Skeletal muscle tissue (tissue), 4 donors: Measurements from ENCODE around the gene METTL17. TPM values are rescaled to one million over a fixed set of nuclear protein-coding genes. Genes with fewer than 3 reads are reported as not detected.

ENCODE experiments used
- H3K27ac ChIP-seq: one replicate; pipeline ENCODE4 v1.7.0; 2013; ENCODE audit warnings: mild to moderate bottlenecking, low read depth, low read length, inconsistent platforms
- H3K27me3 ChIP-seq, 3 donors: one replicate each; pipeline ENCODE4 v1.7.0; 2013; ENCODE audit warnings: low read length in 3 of 3; ENCODE audit not compliant: control insufficient read depth in 3 of 3, insufficient read depth in 3 of 3
- H3K36me3 ChIP-seq, 3 donors: one replicate each; pipeline ENCODE4 v1.7.0; 2013; ENCODE audit warnings: low read length in 3 of 3; ENCODE audit not compliant: control insufficient read depth in 3 of 3, insufficient read depth in 3 of 3
- H3K4me1 ChIP-seq, 3 donors: one replicate each; pipeline ENCODE4 v1.7.0; 2013; ENCODE audit warnings: low read length in 3 of 3, mild to moderate bottlenecking in 3 of 3; ENCODE audit not compliant: control insufficient read depth in 3 of 3, insufficient read depth in 3 of 3
- H3K4me3 ChIP-seq, 3 donors: one replicate each; pipeline ENCODE4 v1.7.0; 2013; ENCODE audit warnings: low read length in 3 of 3
- H3K9ac ChIP-seq, 3 donors: one replicate each; pipeline ENCODE4 v1.7.0; 2013; ENCODE audit warnings: low read length in 3 of 3, mild to moderate bottlenecking in 3 of 3, moderate library complexity in 2 of 3, low read depth in 1 of 3
- H3K9me3 ChIP-seq, 3 donors: one replicate each; pipeline ENCODE4 v1.7.0; 2013; ENCODE audit warnings: low read length in 3 of 3; ENCODE audit not compliant: control insufficient read depth in 3 of 3
- total RNA-seq: library from RNA; depleted of rRNA; stranded (reverse); fragments of >200 nt; gene quantifications from one replicate; pipeline ENCODE4 v1.2.3, GENCODE V29; 2014
- donor health status: Osteomylitis.

Gene METTL17
- total RNA-seq, 1 donor from 2014 or later, result 45.4 TPM

DNA sequence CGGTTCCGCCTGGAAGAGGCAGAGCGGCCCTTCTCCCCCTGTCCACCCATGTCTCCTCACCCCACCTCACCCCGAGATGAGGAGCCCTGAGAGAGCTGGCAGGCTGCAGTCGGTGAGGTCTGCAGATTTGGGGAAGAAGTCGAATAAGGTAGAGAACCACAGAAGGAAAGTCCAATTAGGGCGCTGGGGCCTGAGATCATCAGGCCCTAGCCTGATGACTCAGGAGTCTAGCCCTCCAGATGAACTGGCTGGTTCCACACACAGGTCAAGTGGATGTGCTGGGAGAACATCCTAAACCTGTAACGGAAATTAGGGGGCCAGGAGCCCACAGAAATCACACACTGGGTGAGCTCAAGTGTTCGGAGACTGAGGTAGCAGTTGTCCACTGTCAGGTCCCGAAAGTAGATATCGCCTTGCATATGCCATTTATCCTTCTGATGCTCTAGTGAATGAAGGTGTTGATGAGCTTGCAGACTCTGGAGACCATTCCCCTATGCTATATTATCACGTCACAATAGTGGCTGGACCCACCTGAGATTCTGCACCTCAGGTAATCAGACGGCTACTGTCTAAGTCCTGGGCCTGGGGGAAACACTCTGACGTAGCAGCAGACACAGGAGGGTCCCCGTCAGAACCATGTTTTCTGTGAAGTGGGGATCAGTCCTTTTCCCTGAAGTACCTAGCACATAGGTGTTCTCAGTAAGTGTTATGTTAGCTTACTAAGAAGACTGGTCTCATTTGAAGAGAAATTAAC, 886 bp upstream of the METTL17 start:
- peak overlapping the region; percentile 60 for H3K27ac ChIP-seq
- peak overlapping the region; percentile 75 to 99 (median 88) for H3K4me3 ChIP-seq
- H3K9ac ChIP-seq, result peak overlapping the region; percentile 59 to 69 (median 66)
- peaks cover 12 to 30% (median 18%) of the 10 kb centered on the region in 3 donors for H3K4me1 ChIP-seq
- no peaks in the 10 kb centered on the region for H3K9me3 ChIP-seq
- H3K27me3 ChIP-seq, result no peaks in the 10 kb centered on the region
- peaks cover 17 to 18% (median 18%) of the 10 kb centered on the region in 3 donors for H3K36me3 ChIP-seq

DNA sequence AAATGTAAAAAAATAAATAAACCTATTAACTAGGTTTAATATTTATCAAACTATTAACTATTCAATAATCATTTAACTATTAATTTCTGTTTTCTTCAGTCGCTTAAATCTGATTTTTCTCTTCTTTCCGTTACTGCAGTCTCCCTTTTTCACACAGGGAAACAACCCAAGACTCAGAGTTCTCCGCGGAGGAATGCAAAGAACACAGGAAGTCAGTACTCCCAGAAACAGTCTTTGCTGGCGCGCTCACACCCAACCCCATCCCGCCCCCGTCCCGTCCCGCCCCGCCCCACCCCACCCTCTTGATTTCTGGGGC, 351 bp upstream of the METTL17 start:
- H3K9ac ChIP-seq, result peak overlapping the region; percentile 59 to 69 (median 66)
- peak overlapping the region; percentile 60 for H3K27ac ChIP-seq
- peaks cover 12 to 30% (median 18%) of the 10 kb centered on the region in 3 donors for H3K4me1 ChIP-seq
- peaks cover 22 to 23% (median 23%) of the 10 kb centered on the region in 3 donors for H3K36me3 ChIP-seq
- peak overlapping the region; percentile 88 to 100 (median 99) for H3K4me3 ChIP-seq
- no peaks in the 10 kb centered on the region for H3K27me3 ChIP-seq
- no peaks in the 10 kb centered on the region for H3K9me3 ChIP-seq

DNA sequence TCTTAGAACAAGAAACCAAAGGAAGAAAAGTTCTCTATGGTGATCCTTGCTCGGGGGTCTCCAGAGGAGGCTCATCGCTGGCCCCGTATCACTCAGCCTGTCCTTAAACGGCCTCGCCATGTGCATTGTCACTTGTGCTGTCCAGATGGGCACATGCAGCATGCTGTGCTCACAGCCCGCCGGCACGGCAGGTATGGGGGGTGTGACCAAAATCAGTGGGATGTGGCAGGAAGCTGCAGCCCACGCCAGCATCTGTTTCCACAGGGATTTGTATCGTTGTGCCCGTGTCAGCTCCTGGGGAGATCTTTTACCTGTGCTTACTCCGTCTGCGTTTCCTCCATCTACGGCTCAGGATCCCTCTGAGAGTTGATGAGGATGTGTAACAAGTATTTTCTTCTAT, 6.7 kb downstream of the METTL17 start:
- H3K27ac ChIP-seq, result no peak overlapping the region
- H3K9ac ChIP-seq, result no peak overlapping the region
- peaks cover 42 to 55% (median 53%) of the 10 kb centered on the region in 3 donors for H3K36me3 ChIP-seq
- no peaks in the 10 kb centered on the region for H3K9me3 ChIP-seq
- H3K27me3 ChIP-seq, result no peaks in the 10 kb centered on the region
- peaks cover 0 to 8% (median 4%) of the 10 kb centered on the region in 3 donors for H3K4me1 ChIP-seq
- H3K4me3 ChIP-seq, result no peak overlapping the region

DNA sequence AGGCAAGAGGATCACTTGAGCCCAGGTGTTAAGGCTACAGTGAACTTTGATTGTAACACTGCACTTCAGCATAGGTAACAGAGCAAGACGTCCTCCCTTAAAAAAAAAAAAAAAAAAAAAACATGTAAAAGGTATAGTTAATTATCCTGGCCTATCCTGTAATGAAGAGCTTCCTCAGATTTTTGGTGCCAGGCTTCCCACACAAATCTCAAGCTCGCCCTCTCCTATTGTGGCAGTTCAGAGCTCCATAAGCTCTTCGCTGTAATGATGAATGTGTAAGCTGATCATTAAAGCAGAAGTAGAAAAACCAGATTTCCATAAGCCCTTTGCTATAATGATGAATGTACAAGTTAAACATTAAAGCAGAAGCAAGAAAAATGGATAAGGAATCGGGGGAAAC, 7.3 kb downstream of the METTL17 start:
- no peaks in the 10 kb centered on the region for H3K9me3 ChIP-seq
- peaks cover 39 to 51% (median 47%) of the 10 kb centered on the region in 3 donors for H3K36me3 ChIP-seq
- no peak overlapping the region for H3K4me3 ChIP-seq
- H3K27me3 ChIP-seq, result no peaks in the 10 kb centered on the region
- H3K27ac ChIP-seq, result no peak overlapping the region
- H3K9ac ChIP-seq, result no peak overlapping the region
- peaks cover 0 to 3% (median under 1%) of the 10 kb centered on the region in 3 donors for H3K4me1 ChIP-seq

DNA sequence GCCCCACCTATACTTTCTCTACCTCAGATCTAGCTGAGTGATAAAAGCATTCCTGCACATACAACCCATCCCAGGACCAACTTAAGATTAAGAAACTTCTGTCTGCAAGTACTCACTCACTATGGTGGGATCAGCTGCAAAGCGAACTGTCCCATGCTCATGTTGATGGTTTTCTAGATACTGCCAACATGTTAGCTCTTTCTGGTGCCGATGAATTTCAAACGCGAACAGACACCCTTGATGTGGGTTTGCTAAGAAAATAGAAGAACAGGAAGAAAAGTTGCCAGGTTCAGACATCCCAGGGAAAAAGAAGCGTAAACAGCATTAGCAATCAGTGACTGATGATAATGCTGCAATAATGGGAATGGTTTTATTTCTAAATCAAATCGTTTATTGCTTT, 7.8 kb downstream of the METTL17 start:
- Histone ChIP-seq H3K27me3 (no peaks in the 10 kb centered on the region), H3K9ac (no peak overlapping the region), H3K27ac (no peak overlapping the region), H3K4me1 (no peaks in the 10 kb centered on the region), H3K4me3 (no peak overlapping the region), H3K36me3 (peaks cover 34 to 47% (median 43%) of the 10 kb centered on the region in 3 donors), H3K9me3 (no peaks in the 10 kb centered on the region)

DNA sequence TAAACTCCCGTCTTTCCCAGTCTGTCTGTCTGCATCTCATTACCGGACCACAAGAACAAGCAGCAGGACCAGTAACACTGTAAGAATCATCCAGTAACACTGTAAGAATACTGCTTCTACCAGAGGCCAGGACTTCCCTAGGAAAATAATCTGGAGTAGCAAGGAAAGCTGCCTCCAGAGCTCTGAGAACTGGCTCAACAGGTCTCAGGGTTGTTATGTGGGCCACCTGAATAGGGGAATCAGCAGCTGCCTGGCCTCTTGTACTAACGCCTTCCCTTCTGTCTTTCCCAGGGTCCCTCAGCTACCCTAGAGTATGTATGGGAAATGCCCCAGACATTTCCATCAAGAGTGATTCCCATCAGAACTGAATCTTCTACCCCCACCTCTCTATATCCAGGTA, 8.4 kb downstream of the METTL17 start:
- no peak overlapping the region for H3K27ac ChIP-seq
- H3K9me3 ChIP-seq, result no peaks in the 10 kb centered on the region
- H3K36me3 ChIP-seq, result peaks cover 30 to 41% (median 37%) of the 10 kb centered on the region in 3 donors
- H3K9ac ChIP-seq, result no peak overlapping the region
- H3K4me1 ChIP-seq, result no peaks in the 10 kb centered on the region
- H3K4me3 ChIP-seq, result no peak overlapping the region
- no peaks in the 10 kb centered on the region for H3K27me3 ChIP-seq

DNA sequence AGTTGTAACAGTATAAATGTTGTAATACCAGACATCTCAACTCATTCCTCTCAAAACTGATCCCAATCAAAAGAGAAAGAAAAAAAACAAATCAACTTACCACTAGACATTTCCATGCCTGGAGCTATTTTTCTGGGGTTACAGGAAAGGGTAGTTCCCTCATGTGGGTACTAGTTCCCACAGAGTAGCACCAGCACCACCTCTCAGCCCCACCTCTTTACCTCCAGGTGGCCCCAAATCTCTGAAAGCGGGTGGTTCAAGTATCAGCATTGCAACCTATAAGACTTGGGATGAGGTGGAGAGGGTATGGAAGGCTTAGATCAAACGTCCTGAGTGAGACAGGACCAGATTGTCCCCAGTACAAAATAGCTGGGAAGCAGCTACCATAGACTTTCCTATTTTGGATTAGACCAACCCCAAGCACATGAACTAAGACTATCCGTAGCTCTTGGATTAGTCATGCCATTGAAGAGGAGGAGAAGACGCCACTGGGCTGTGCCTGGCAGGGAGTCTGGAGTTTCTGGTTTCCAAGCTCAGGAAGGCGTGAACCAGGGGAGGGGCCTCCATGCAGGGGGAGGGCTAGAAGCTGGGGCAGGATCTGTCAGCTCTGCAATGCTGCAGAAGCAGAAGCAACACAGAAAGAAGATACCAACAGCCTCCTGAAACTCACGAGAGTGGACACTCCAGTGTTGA, 9.0 kb downstream of the METTL17 start, which contains the start of gene SLC39A2:
TSS of gene SLC39A2 (plus strand) at position 620 of the 693 bp plus-strand sequence. CDS start 154 bp downstream, outside the sequence.
- Histone ChIP-seq H3K9ac (no peak within 1 kb of the TSS), H3K4me3 (no peak within 1 kb of the TSS), H3K9me3 (no peaks in the 10 kb centered on the region), H3K36me3 (peaks cover 28 to 38% (median 36%) of the 10 kb centered on the region in 3 donors), H3K27me3 (no peaks in the 10 kb centered on the region), H3K4me1 (no peaks in the 10 kb centered on the region), H3K27ac (no peak within 1 kb of the TSS)

DNA sequence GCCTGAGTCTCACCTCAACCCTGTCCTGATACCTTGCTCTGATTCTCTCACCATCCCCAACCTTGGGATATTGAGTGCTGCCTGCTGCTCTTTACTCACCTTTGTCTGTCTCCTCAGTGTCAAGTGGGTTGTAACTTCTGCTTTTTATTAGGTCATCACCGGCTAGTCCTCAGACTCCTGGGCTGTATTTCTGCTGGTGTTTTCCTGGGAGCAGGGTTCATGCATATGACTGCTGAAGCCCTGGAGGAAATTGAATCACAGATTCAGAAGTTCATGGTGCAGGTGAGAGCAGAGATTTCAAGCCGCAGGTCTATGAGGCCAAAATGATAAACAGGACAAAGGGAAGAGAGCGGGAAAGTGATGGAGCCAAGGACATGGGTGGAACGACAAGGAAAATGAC, 9.8 kb downstream of the METTL17 start:
- H3K9ac ChIP-seq, result no peak overlapping the region
- no peaks in the 10 kb centered on the region for H3K4me1 ChIP-seq
- H3K4me3 ChIP-seq, result no peak overlapping the region
- no peak overlapping the region for H3K27ac ChIP-seq
- H3K36me3 ChIP-seq, result peaks cover 21 to 30% (median 28%) of the 10 kb centered on the region in 3 donors
- H3K9me3 ChIP-seq, result no peaks in the 10 kb centered on the region
- H3K27me3 ChIP-seq, result no peaks in the 10 kb centered on the region

DNA sequence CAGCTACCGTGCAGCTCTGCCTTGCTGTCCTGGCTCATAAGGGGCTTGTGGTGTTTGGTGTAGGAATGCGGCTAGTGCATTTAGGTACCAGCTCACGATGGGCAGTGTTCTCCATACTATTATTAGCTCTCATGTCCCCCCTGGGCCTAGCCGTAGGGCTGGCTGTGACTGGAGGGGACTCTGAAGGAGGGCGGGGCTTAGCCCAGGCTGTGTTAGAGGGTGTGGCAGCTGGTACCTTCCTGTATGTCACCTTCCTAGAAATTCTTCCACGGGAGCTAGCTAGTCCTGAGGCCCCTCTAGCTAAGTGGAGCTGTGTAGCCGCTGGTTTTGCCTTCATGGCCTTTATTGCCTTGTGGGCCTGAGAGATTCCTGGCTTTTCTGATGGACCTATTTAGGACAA, 11.4 kb downstream of the METTL17 start:
- no peaks in the 10 kb centered on the region for H3K9me3 ChIP-seq
- no peaks in the 10 kb centered on the region for H3K27me3 ChIP-seq
- no peaks in the 10 kb centered on the region for H3K4me1 ChIP-seq
- H3K4me3 ChIP-seq, result no peak overlapping the region
- no peak overlapping the region for H3K9ac ChIP-seq
- H3K36me3 ChIP-seq, result peaks cover 5 to 14% (median 12%) of the 10 kb centered on the region in 3 donors
- no peak overlapping the region for H3K27ac ChIP-seq

DNA sequence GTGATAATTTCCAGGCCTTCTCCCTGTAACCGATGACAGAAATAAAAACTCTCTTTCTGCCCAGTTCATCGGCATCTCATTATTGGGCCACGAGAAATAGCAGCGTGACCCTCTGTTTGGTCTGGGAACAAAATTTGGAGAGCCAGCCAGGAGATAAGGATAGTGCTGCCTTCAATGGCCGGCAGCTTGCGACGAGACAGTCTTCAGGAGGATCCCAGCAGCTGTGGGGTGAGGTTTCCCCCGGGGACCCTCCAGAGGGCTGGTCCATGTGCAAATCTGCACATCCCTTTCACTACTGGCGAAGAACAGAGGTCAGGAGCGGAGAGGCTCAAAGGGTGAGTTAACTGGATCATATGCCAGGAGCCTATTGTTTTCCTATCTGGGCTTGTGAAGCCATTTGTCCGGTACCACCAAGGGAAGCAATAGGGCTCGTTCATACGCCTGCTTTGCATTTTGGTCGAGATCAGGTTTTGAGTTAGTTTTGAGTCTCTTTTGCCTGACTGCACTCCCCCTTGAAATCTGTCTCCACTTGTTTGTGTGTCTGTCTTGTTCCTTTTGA, 14.1 kb downstream of the METTL17 start:
- Histone ChIP-seq H3K27ac (no peak overlapping the region), H3K9ac (no peak overlapping the region), H3K9me3 (no peaks in the 10 kb centered on the region), H3K4me1 (no peaks in the 10 kb centered on the region), H3K4me3 (no peak overlapping the region), H3K27me3 (no peaks in the 10 kb centered on the region), H3K36me3 (no peaks in the 10 kb centered on the region)
